PC-3 (cell line): ENCODE results near the gene VAT1L. TPM values are rescaled to one million over a fixed set of nuclear protein-coding genes. Genes with fewer than 3 reads are reported as not detected.

Experiments
- ATAC-seq: fragments of 200-7000 bp; cut with Tn5 transposase; 2 replicates; pipeline ENCODE4 v1.9.1; 2020; ENCODE audit warnings: mild to moderate bottlenecking, moderate library complexity
- BruUV-seq: library from RNA; stranded (reverse); fragments of 400-500 nt; replicated peaks from 2 replicates; lab custom pipeline; 2021; lab: Mats Ljungman, UMichigan
- CTCF ChIA-PET: fragments of 300-600 bp; sonication (Branson Sonifier 250); formaldehyde crosslinking; loops from one replicate; lab custom pipeline; 2022; ENCODE audit warnings: antibody characterized with exemption; lab: Charles Lee
- POLR2A ChIA-PET: fragments of 300-600 bp; sonication (Branson Sonifier 250); formaldehyde crosslinking; loops from one replicate; lab custom pipeline; 2022; ENCODE audit warnings: antibody characterized with exemption; ENCODE audit not compliant: unreplicated experiment; lab: Charles Lee
- DNase-seq: peaks from one replicate; pipeline ENCODE4 v3.0.0-alpha.2; 2015
- H2AFZ ChIP-seq: fragments of 300-600 bp; sonication (generic); 2 replicates; pipeline ENCODE4 v1.6.0; 2016; ENCODE audit warnings: antibody characterized with exemption, low read length
- H3F3A ChIP-seq: fragments of 300-600 bp; sonication (generic); one replicate; pipeline ENCODE4 v1.6.0; 2017; ENCODE audit warnings: antibody characterized with exemption, low read length, control low read depth, mild to moderate bottlenecking; ENCODE audit not compliant: unreplicated experiment
- H3K27ac ChIP-seq: fragments of 300-600 bp; sonication (generic); 2 replicates; pipeline ENCODE4 v1.5.1; 2016; ENCODE audit warnings: mild to moderate bottlenecking, low read length
- H3K27me3 ChIP-seq: fragments of 300-600 bp; sonication (generic); 2 replicates; pipeline ENCODE4 v1.6.1; 2016; ENCODE audit warnings: low read length, mixed read lengths
- H3K36me3 ChIP-seq: fragments of 300-600 bp; sonication (generic); 2 replicates; pipeline ENCODE4 v1.6.1; 2016; ENCODE audit warnings: low read depth, mixed run types, low read length, mixed read lengths
- H3K4me1 ChIP-seq: fragments of 300-600 bp; sonication (generic); 2 replicates; pipeline ENCODE4 v1.5.1; 2016; ENCODE audit warnings: low read length; ENCODE audit not compliant: insufficient read depth
- H3K4me2 ChIP-seq: fragments of 300-600 bp; sonication (generic); 2 replicates; pipeline ENCODE4 v1.6.0; 2016; ENCODE audit warnings: low read length
- H3K4me3 ChIP-seq: fragments of 300-600 bp; sonication (generic); 2 replicates; pipeline ENCODE4 v1.5.1; 2016; ENCODE audit warnings: mild to moderate bottlenecking, low read length, mixed read lengths
- H3K79me2 ChIP-seq: fragments of 300-600 bp; sonication (generic); 2 replicates; pipeline ENCODE4 v1.6.1; 2017; ENCODE audit warnings: low read length, mixed read lengths
- H3K9ac ChIP-seq: fragments of 300-600 bp; sonication (generic); 2 replicates; pipeline ENCODE4 v1.6.0; 2016; ENCODE audit warnings: mild to moderate bottlenecking, low read length
- H3K9me2 ChIP-seq: fragments of 300-600 bp; sonication (generic); replicated peaks from 2 replicates; pipeline ENCODE4 v1.6.1; 2016; ENCODE audit warnings: mixed run types, low read length, mixed read lengths
- H3K9me3 ChIP-seq: fragments of 300-600 bp; sonication (generic); 2 replicates; pipeline ENCODE4 v1.6.1; 2016; ENCODE audit warnings: low read length, mixed read lengths
- H4K20me1 ChIP-seq: fragments of 300-600 bp; sonication (generic); 2 replicates; pipeline ENCODE4 v1.6.1; 2016; ENCODE audit warnings: low read length, mixed read lengths
- EZH2 ChIP-seq: fragments of 300-600 bp; sonication (generic); IDR thresholded peaks from one replicate; pipeline ENCODE4 v1.6.1; 2017; ENCODE audit warnings: antibody characterized with exemption, mild to moderate bottlenecking, low read length; ENCODE audit not compliant: unreplicated experiment
- EZH2phosphoT487 ChIP-seq: fragments of 300-600 bp; sonication (generic); IDR thresholded peaks from 2 replicates; pipeline ENCODE4 v1.6.1; 2018; ENCODE audit warnings: mild to moderate bottlenecking, antibody characterized with exemption, low read length, borderline replicate concordance
- intact Hi-C: fragments of 100-400 bp; cut with micrococcal nuclease; formaldehyde crosslinking; loops from 2 replicates; pipeline ENCODE4 v1.9.0; 2023
- total RNA-seq: library from RNA; depleted of rRNA; stranded (reverse); fragments of >200 nt; gene quantifications from 2 replicates; pipeline ENCODE4 v1.2.3, GENCODE V29; 2014
- TF ChIP-seq, protein P1 (sequence below): fragments of 300-600 bp; sonication (generic); conservative IDR thresholded peaks from 2 replicates; pipeline ENCODE4 v1.5.1; 2017; ENCODE audit warnings: antibody characterized with exemption, low read depth, mild to moderate bottlenecking, low read length

Gene VAT1L
- total RNA-seq, 1 experiment from 2014 or later, result 0.47 TPM

- BruUV-seq, result no TSS peak
- ATAC-seq, result no peak
- Histone ChIP-seq H3K9ac (no peak overlapping the region), H3K27me3 (no peaks in the 10 kb centered on the region), H4K20me1 (no peaks in the 10 kb centered on the region), H3K4me3 (no peak overlapping the region), H3K36me3 (no peaks in the 10 kb centered on the region), H3K4me1 (no peaks in the 10 kb centered on the region), H3K27ac (no peak overlapping the region), H3K4me2 (no peak overlapping the region), H2AFZ (no peak overlapping the region), H3K9me3 (no peaks in the 10 kb centered on the region), H3K9me2 (no peaks in the 10 kb centered on the region), H3F3A (no peaks in the 10 kb centered on the region), H3K79me2 (no peaks in the 10 kb centered on the region)
- POLR2A ChIA-PET, result no interaction called here
- CTCF ChIA-PET, result no interaction called here
- TF ChIP-seq EZH2, result no peak
- TF ChIP-seq, protein P1, sequence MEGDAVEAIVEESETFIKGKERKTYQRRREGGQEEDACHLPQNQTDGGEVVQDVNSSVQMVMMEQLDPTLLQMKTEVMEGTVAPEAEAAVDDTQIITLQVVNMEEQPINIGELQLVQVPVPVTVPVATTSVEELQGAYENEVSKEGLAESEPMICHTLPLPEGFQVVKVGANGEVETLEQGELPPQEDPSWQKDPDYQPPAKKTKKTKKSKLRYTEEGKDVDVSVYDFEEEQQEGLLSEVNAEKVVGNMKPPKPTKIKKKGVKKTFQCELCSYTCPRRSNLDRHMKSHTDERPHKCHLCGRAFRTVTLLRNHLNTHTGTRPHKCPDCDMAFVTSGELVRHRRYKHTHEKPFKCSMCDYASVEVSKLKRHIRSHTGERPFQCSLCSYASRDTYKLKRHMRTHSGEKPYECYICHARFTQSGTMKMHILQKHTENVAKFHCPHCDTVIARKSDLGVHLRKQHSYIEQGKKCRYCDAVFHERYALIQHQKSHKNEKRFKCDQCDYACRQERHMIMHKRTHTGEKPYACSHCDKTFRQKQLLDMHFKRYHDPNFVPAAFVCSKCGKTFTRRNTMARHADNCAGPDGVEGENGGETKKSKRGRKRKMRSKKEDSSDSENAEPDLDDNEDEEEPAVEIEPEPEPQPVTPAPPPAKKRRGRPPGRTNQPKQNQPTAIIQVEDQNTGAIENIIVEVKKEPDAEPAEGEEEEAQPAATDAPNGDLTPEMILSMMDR, result no peak
- no peak for TF ChIP-seq EZH2phosphoT487
- intact Hi-C loops, result no loop called here
- DNase-seq, result no peak
These were observed 130.7 kb downstream of the VAT1L start for GRCh38 chr16:77918809-77919707.

GRCh38 chr16:77919761-77920415, 131.5 kb downstream of the VAT1L start:
- Histone ChIP-seq H2AFZ (no peak overlapping the region), H3K4me3 (no peak overlapping the region), H4K20me1 (no peaks in the 10 kb centered on the region), H3F3A (no peaks in the 10 kb centered on the region), H3K4me1 (no peaks in the 10 kb centered on the region), H3K4me2 (no peak overlapping the region), H3K36me3 (no peaks in the 10 kb centered on the region), H3K9me3 (no peaks in the 10 kb centered on the region), H3K27me3 (no peaks in the 10 kb centered on the region), H3K9ac (no peak overlapping the region), H3K9me2 (no peaks in the 10 kb centered on the region), H3K27ac (no peak overlapping the region), H3K79me2 (no peaks in the 10 kb centered on the region)
- CTCF ChIA-PET, result no interaction called here
- TF ChIP-seq, protein P1, result no peak
- TF ChIP-seq EZH2 (no peak), EZH2phosphoT487 (no peak)
- BruUV-seq, result no TSS peak
- DNase-seq (no peak), ATAC-seq (no peak)
- intact Hi-C loops, result no loop called here
- POLR2A ChIA-PET, result no interaction called here

DNA sequence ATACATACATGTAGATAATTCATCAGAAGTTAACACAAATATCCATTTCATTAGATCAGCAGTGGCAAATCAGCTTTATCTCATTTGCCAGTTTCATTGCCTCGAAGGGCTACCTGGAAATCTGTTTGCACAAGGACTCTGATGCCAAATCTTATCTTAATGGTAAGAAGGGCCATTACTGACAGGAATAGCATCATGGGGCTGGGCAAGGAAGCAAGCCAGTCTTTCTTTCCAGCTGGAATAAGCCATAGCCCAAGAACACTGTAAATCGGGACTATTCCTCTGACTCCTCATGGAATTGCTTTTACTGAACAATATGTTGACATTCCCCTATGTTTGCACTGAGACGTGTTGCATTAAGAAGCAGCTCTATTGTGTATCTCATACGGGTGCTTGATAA, 132.6 kb downstream of the VAT1L start:
- Histone ChIP-seq H3K9me3 (no peaks in the 10 kb centered on the region), H3K27me3 (no peaks in the 10 kb centered on the region), H3K9ac (no peak overlapping the region), H3K4me3 (no peak overlapping the region), H3K9me2 (no peaks in the 10 kb centered on the region), H3K4me1 (no peaks in the 10 kb centered on the region), H2AFZ (no peak overlapping the region), H3K27ac (no peak overlapping the region), H3F3A (no peaks in the 10 kb centered on the region), H3K36me3 (no peaks in the 10 kb centered on the region), H3K79me2 (no peaks in the 10 kb centered on the region), H3K4me2 (no peak overlapping the region), H4K20me1 (no peaks in the 10 kb centered on the region)
- DNase-seq, result no peak
- ATAC-seq, result no peak
- TF ChIP-seq EZH2, result no peak
- TF ChIP-seq EZH2phosphoT487, result no peak
- TF ChIP-seq, protein P1, result no peak
- no TSS peak for BruUV-seq
- ChIA-PET POLR2A (no interaction called here), CTCF (no interaction called here)
- intact Hi-C loops, result no loop called here
